MCF 10A (cell line): ENCODE measurements around the gene CCDC142. TPM values are rescaled to one million over a fixed set of nuclear protein-coding genes. Genes with fewer than 3 reads are reported as not detected.
"Not testable (repeated sequence)": the region's sequence is repeated elsewhere in the genome, so short reads cannot be mapped to it uniquely, and the experiment has no call there.

Source experiments
- BruUV-seq: library from RNA; stranded (reverse); fragments of 400-500 nt; replicated peaks from 2 replicates; lab custom pipeline; 2021; lab: Mats Ljungman, UMichigan
- CTCF ChIA-PET: fragments of 300-600 bp; sonication (Branson Sonifier 250); formaldehyde crosslinking; extraction: SDS; loops from one replicate; lab custom pipeline; 2021; ENCODE audit warnings: antibody characterized with exemption, inconsistent platforms; lab: Yijun Ruan, JAX
- POLR2A ChIA-PET: fragments of 300-600, 350-650 bp; sonication (Branson Sonifier 250); formaldehyde crosslinking; extraction: SDS; loops from one replicate; lab custom pipeline; 2020; ENCODE audit warnings: antibody characterized with exemption, inconsistent platforms; lab: Yijun Ruan, JAX
- DNase-seq: peaks from one replicate; pipeline ENCODE4 v3.0.0-alpha.2; 2018; ENCODE audit not compliant: unreplicated experiment
- H3K27ac Mint-ChIP-seq: one replicate; pipeline ENCODE4 v1.8.0; 2022; ENCODE audit warnings: mild to moderate bottlenecking, low read depth, mixed read lengths; ENCODE audit not compliant: unreplicated experiment
- H3K27me3 Mint-ChIP-seq: one replicate; pipeline ENCODE4 v1.8.0; 2022; ENCODE audit warnings: mixed read lengths; ENCODE audit not compliant: insufficient read depth, unreplicated experiment
- H3K36me3 Mint-ChIP-seq: one replicate; pipeline ENCODE4 v1.8.0; 2022; ENCODE audit warnings: mild to moderate bottlenecking, moderate library complexity, mixed read lengths; ENCODE audit not compliant: insufficient read depth, unreplicated experiment
- H3K4me1 Mint-ChIP-seq: one replicate; pipeline ENCODE4 v1.8.0; 2022; ENCODE audit warnings: mixed read lengths; ENCODE audit not compliant: insufficient read depth, unreplicated experiment
- H3K4me3 Mint-ChIP-seq: one replicate; pipeline ENCODE4 v1.8.0; 2022; ENCODE audit warnings: mild to moderate bottlenecking, moderate library complexity, mixed read lengths; ENCODE audit not compliant: unreplicated experiment
- H3K9me3 Mint-ChIP-seq: one replicate; pipeline ENCODE4 v1.8.0; 2022; ENCODE audit warnings: mixed read lengths; ENCODE audit not compliant: unreplicated experiment
- intact Hi-C: fragments of 100-400 bp; cut with micrococcal nuclease; formaldehyde crosslinking; loops from 2 replicates; pipeline ENCODE4 v1.14.1; 2022
- total RNA-seq: library from RNA; stranded (reverse); gene quantifications from 2 replicates; pipeline ENCODE4 v1.2.3, GENCODE V29; 2022
- TF ChIP-seq, protein P1 (sequence below): fragments of 200-600 bp; IDR thresholded peaks from one replicate; pipeline ENCODE4 v1.8.0; 2022; ENCODE audit warnings: antibody characterized with exemption, mild to moderate bottlenecking; ENCODE audit not compliant: unreplicated experiment

The CCDC142 gene
- total RNA-seq, 1 experiment from 2014 or later, result 10.1 TPM

GRCh38 chr2:74462786-74463105 is 20.1 kb downstream of the CCDC142 start:
- Mint-ChIP-seq H3K27ac (no peak overlapping the region), H3K9me3 (no peaks in the 10 kb centered on the region), H3K4me3 (peak overlapping the region; percentile 95), H3K4me1 (peaks cover 17% of the 10 kb centered on the region), H3K27me3 (no peaks in the 10 kb centered on the region), H3K36me3 (peaks cover 51% of the 10 kb centered on the region)
- intact Hi-C loops, result no loop called here
- POLR2A ChIA-PET, result interaction anchor here (0.6 to 1.2 kb wide), 2 partner anchors 17 to 726 kb away, joined by 3 read pairs; partner anchors contain the start of gene TPRKB
- CTCF ChIA-PET, result interaction anchor here (0.5 to 1.0 kb wide), 2 partner anchors 20 to 124 kb away, joined by 3 to 4 read pairs; partner anchors contain the start of genes CCDC142 and TTC31
- TF ChIP-seq, protein P1, sequence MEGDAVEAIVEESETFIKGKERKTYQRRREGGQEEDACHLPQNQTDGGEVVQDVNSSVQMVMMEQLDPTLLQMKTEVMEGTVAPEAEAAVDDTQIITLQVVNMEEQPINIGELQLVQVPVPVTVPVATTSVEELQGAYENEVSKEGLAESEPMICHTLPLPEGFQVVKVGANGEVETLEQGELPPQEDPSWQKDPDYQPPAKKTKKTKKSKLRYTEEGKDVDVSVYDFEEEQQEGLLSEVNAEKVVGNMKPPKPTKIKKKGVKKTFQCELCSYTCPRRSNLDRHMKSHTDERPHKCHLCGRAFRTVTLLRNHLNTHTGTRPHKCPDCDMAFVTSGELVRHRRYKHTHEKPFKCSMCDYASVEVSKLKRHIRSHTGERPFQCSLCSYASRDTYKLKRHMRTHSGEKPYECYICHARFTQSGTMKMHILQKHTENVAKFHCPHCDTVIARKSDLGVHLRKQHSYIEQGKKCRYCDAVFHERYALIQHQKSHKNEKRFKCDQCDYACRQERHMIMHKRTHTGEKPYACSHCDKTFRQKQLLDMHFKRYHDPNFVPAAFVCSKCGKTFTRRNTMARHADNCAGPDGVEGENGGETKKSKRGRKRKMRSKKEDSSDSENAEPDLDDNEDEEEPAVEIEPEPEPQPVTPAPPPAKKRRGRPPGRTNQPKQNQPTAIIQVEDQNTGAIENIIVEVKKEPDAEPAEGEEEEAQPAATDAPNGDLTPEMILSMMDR, result no peak
- DNase-seq, result no peak
- no TSS peak for BruUV-seq

DNA sequence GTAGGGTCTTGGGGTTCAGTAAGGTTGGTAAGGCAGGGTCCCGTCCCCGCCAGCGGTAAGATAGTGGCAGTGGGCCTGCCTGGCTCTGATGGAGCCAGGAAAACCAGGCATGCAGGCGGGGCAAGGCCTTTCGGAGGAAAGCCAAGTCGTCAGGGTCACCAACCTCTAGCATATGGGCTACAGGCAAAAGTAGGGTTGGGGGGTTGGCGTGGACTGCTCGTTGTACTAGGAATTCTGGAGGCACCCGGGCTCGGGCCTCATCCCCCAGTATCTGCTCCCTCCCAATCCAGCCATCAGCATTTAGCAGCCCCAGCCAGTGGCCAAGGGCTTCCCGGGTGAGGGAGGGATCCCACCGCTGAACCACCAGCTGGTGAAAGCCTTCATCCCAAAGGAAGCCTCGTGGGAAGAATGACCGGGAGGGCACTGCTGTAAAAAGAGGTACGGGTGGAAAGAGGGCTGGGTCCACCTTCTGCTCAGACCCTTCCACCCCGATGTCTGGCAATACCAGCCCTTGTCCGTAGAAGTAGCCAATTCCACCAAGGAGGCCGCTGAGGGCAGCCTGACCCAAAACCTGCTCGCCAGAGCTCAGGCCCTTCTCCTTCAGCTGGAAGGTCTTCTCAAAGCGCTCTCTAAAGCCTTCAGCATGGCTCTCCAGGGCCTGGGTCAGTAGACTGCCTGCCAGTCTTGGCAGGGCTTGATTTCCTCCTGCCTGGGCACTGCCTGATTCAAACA is 20.6 kb downstream of the CCDC142 start:
- Mint-ChIP-seq H3K9me3 (no peaks in the 10 kb centered on the region), H3K36me3 (peaks cover 53% of the 10 kb centered on the region), H3K27ac (no peak overlapping the region), H3K4me3 (no peak overlapping the region), H3K27me3 (no peaks in the 10 kb centered on the region), H3K4me1 (peaks cover 19% of the 10 kb centered on the region)
- ChIA-PET POLR2A (interaction anchor here (0.6 to 9.2 kb wide), 4 partner anchors 11 to 725 kb away, joined by 3 to 84 read pairs (median 3); partner anchors contain the start of genes MRPL53, TPRKB and TTC31), CTCF (interaction anchor here (0.5 to 1.0 kb wide), 5 partner anchors 9 to 125 kb away, joined by 3 to 5 read pairs (median 3); partner anchors contain the start of genes CCDC142 and TTC31)
- intact Hi-C loops, result no loop called here
- TF ChIP-seq, protein P1, result no peak
- no peak for DNase-seq
- TSS peak; percentile 18 for BruUV-seq

DNA sequence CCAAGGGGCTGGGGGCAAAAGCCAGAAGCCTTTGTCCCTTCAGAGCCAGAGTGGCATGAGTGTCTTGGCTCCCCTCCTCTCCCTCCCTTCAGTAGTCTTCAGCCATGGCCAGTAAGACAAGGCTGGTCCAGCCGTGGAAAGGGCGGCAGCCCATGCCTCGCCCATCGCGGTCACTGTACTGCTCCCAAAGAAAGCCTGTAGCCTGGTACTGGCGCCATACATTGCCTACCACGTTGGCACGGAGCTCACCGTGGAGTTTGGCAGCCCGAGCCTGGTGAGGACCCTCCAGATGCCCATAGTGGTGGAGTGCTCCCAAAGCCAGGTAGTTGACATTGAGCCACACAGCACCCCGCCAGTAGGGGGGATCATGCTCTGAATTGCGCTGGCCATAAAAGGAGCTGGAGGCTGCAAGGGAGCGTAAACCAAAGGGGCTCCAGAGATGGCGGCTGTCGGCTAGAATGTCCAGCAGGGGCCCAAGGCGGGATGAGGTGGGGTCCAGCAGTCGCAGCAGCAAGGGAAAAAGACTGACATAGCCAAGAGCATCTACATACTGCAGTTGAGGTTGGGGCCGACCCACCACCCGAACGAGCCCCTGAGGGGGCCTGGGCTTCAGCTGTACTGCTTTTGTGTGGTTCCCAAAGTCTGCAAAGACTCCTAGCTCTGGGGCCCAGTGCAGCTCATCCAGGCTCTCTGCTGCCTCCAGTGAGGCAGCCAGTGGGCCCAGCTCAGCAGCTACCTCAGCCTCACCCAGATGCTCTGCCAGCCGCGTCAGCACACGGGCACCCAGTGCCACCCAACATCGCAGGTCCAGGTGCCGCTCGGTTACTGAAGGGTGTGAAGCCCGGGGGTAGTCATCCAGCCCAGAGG is 21.4 kb downstream of the CCDC142 start:
- ChIA-PET POLR2A (interaction anchor here (1.6 to 9.2 kb wide), 2 partner anchors 12 to 22 kb away, joined by 3 to 84 read pairs; partner anchors contain the start of genes MRPL53 and TTC31), CTCF (interaction anchor here (0.5 to 0.9 kb wide), 3 partner anchors 10 to 11 kb away, joined by 3 to 5 read pairs (median 3); no protein-coding TSS in a partner anchor)
- H3K27me3 Mint-ChIP-seq, result no peaks in the 10 kb centered on the region
- no TSS peak for BruUV-seq
- peaks cover 53% of the 10 kb centered on the region for H3K36me3 Mint-ChIP-seq
- DNase-seq, result no peak
- intact Hi-C loops, result no loop called here
- TF ChIP-seq, protein P1, result peak; percentile 9
- peaks cover 27% of the 10 kb centered on the region for H3K4me1 Mint-ChIP-seq
- no peak overlapping the region for H3K27ac Mint-ChIP-seq
- no peaks in the 10 kb centered on the region for H3K9me3 Mint-ChIP-seq
- H3K4me3 Mint-ChIP-seq, result no peak overlapping the region

- DNase-seq, intact Hi-C loops, BruUV-seq, H3K27ac Mint-ChIP-seq, H3K9me3 Mint-ChIP-seq, CTCF ChIA-PET, H3K27me3 Mint-ChIP-seq: not testable (repeated sequence)
- Mint-ChIP-seq H3K4me3 (peak overlapping the region; percentile 98), H3K4me1 (peaks cover 40% of the 10 kb centered on the region), H3K36me3 (peaks cover 64% of the 10 kb centered on the region)
- POLR2A ChIA-PET, result interaction anchor here (0.7 to 9.2 kb wide), 4 partner anchors 13 to 685 kb away, joined by 3 to 102 read pairs (median 52); partner anchors contain the start of genes C2orf81, CCDC142, MRPL53 and TTC31
These were observed 22.6 kb downstream of the CCDC142 start for GRCh38 chr2:74460187-74460586.

DNA sequence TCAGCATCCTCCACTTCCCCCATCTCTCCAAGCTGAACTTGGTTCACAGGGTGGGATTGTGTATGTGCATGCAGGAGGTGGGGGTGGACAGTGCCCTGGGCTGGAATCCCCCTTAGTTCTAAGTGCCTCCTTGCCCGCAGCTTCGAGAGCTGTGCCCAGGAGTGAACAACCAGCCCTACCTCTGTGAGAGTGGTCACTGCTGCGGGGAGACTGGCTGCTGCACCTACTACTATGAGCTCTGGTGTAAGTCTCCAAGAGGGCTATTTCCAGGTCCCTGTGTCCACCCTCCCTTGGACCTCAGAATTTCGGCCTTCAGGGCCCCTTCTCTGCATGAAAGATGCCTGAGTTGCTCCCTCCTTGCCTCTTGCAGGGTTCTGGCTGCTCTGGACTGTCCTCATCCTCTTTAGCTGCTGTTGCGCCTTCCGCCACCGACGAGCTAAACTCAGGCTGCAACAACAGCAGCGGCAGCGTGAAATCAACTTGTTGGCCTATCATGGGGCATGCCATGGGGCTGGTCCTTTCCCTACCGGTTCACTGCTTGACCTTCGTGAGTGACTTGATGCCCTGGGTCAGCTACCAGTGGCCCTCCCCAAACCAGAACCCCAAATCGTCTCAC is 23.2 kb downstream of the CCDC142 start:
- intact Hi-C loops, CTCF ChIA-PET, DNase-seq, H3K27me3 Mint-ChIP-seq, H3K9me3 Mint-ChIP-seq, BruUV-seq: not testable (repeated sequence)
- Mint-ChIP-seq H3K36me3 (peaks cover 70% of the 10 kb centered on the region), H3K4me3 (peak overlapping the region; percentile 98), H3K4me1 (peaks cover 46% of the 10 kb centered on the region), H3K27ac (peak overlapping the region; percentile 91)
- POLR2A ChIA-PET, result interaction anchor here (2.2 to 9.2 kb wide), 9 partner anchors 8 to 70 kb away, joined by 5 to 132 read pairs (median 19); partner anchors contain the start of genes AUP1, C2orf81, CCDC142 and DQX1
